K562 (cell line): ENCODE results near the gene RASGEF1C. TPM values are rescaled to one million over a fixed set of nuclear protein-coding genes. Genes with fewer than 3 reads are reported as not detected.
A peak's percentile ranks its signal among the peaks of the same experiment; 100 is the strongest.

Experiments
- CAMTA2 ChIP-seq: fragments of 250-450 bp; sonication (Bioruptor Pico); conservative IDR thresholded peaks from 2 replicates; pipeline ENCODE4 v1.5.1; 2022
- CBX1 ChIP-seq: sonication (generic); IDR thresholded peaks from 2 replicates; pipeline ENCODE4 v1.6.1; 2016; ENCODE audit warnings: antibody characterized with exemption, low read depth, mild to moderate bottlenecking
- MYBL2 ChIP-seq, 2 experiments: fragments of 450-650 bp in 1 of 2; sonication (generic) in 1 of 2; formaldehyde crosslinking in 1 of 2; IDR thresholded peaks; 2 replicates each; pipeline versions ENCODE4 v1.6.1 to v1.8.1; 2017 to 2022; ENCODE audit warnings: borderline replicate concordance in 1 of 2, inconsistent platforms in 1 of 2, low read depth in 1 of 2, mild to moderate bottlenecking in 1 of 2, missing genetic modification reagents in 1 of 2, moderate library complexity in 1 of 2
- PRMT5 ChIP-seq: sonication (generic); formaldehyde crosslinking; IDR thresholded peaks from 2 replicates; pipeline ENCODE4 v1.5.0; 2020; ENCODE audit warnings: missing genetic modification reagents
- RBM22 ChIP-seq: fragments of 200-400 bp; formaldehyde crosslinking; IDR thresholded peaks from 2 replicates; pipeline ENCODE4 v1.6.1; 2018; ENCODE audit warnings: low read length, low read depth; ENCODE audit not compliant: poor library complexity, severe bottlenecking
- RUNX1 ChIP-seq: sonication (generic); IDR thresholded peaks from 2 replicates; pipeline ENCODE4 v1.6.1; 2016; ENCODE audit warnings: antibody characterized with exemption, low read depth
- SMAD4 ChIP-seq: fragments of 250-450 bp; sonication (Bioruptor Pico); conservative IDR thresholded peaks from 2 replicates; pipeline ENCODE4 v1.8.0; 2021; ENCODE audit warnings: inconsistent platforms, mild to moderate bottlenecking, moderate library complexity
- SP1 ChIP-seq: sonication (generic); formaldehyde crosslinking; IDR thresholded peaks from 2 replicates; pipeline ENCODE4 v1.8.1; 2022; ENCODE audit warnings: mild to moderate bottlenecking, missing genetic modification reagents
- STAT5A ChIP-seq: IDR thresholded peaks from 2 replicates; pipeline ENCODE4 v1.6.1; 2012; ENCODE audit warnings: low read length, inconsistent platforms, borderline replicate concordance
- TRIM24 ChIP-seq, 2 experiments: fragments of 450-650 bp; IDR thresholded peaks; 2 replicates each; pipeline ENCODE4 v1.6.1; 2016
- ZC3H8 ChIP-seq: fragments of 450-650 bp; IDR thresholded peaks from 2 replicates; pipeline ENCODE4 v1.6.1; 2017
- ZNF12 ChIP-seq: sonication (generic); formaldehyde crosslinking; IDR thresholded peaks from 2 replicates; pipeline ENCODE4 v1.4.0; 2020; ENCODE audit warnings: mild to moderate bottlenecking, missing genetic modification reagents
- polyA plus RNA-seq, 8 experiments: library from polyadenylated mRNA; depleted of rRNA in 4 of 8; stranded (reverse) in 5 of 8; unstranded in 3 of 8; fragments of >200 nt; fragmentation: Nextera tagmentation in 2 of 8; fragmentation: Illumina TruSeq in 1 of 8; extraction: Ambion mirVana in 2 of 8; extraction: Trizol in 1 of 8; gene quantifications; 2 replicates each; pipeline versions ENCODE4 v1.2.1 to v1.2.3, GENCODE V29; 2011 to 2014; ENCODE audit warnings: inconsistent platforms in 1 of 8, missing spikeins in 1 of 8
- total RNA-seq, 7 experiments: library from RNA; depleted of rRNA in 6 of 7; stranded (reverse); fragments of >200 nt in 6 of 7; fragmentation: Illumina TruSeq in 2 of 7; extraction: Trizol in 2 of 7; gene quantifications; 2 replicates each; pipeline versions ENCODE4 v1.2.1 to v1.2.3, GENCODE V29; 2011 to 2021; ENCODE audit warnings: low replicate concordance in 1 of 7
- TF ChIP-seq, protein P1 (sequence below): sonication (generic); formaldehyde crosslinking; IDR thresholded peaks from 2 replicates; pipeline ENCODE4 v1.8.0; 2023; ENCODE audit warnings: mild to moderate bottlenecking, missing genetic modification reagents
- TF ChIP-seq, protein P2 (sequence below): sonication (generic); formaldehyde crosslinking; IDR thresholded peaks from 2 replicates; pipeline ENCODE4 v1.9.0; 2022; ENCODE audit warnings: mild to moderate bottlenecking, missing genetic modification reagents
- TF ChIP-seq, protein P3 (sequence below): fragments of 250-450 bp; sonication (Bioruptor Pico); IDR thresholded peaks from 2 replicates; pipeline ENCODE4 v1.8.0; 2021; ENCODE audit warnings: moderate library complexity, mild to moderate bottlenecking, inconsistent platforms
- TF ChIP-seq, protein P4 (sequence below): fragments of 250-450 bp; sonication (Bioruptor Pico); IDR thresholded peaks from 2 replicates; pipeline ENCODE4 v1.6.1; 2021; ENCODE audit warnings: mild to moderate bottlenecking
- TF ChIP-seq, protein P5 (sequence below): fragments of 450-650 bp; IDR thresholded peaks from 2 replicates; pipeline ENCODE4 v1.6.1; 2017; ENCODE audit warnings: antibody characterized with exemption
- TF ChIP-seq, protein P6 (sequence below): sonication (generic); formaldehyde crosslinking; IDR thresholded peaks from 2 replicates; pipeline ENCODE4 v1.8.1; 2022; ENCODE audit warnings: missing genetic modification reagents
- TF ChIP-seq, protein P7 (sequence below): fragments of 250-450 bp; sonication (Bioruptor Pico); IDR thresholded peaks from 2 replicates; pipeline ENCODE4 v1.5.0; 2021

Gene RASGEF1C
- total and polyA plus RNA-seq, 9 of the 15 experiments (the other 6 are each of a cell fraction or from before 2014, with no cell fraction given), result 0.04 to 1.1 (median 0.21) TPM; not detected in 4

DNA sequence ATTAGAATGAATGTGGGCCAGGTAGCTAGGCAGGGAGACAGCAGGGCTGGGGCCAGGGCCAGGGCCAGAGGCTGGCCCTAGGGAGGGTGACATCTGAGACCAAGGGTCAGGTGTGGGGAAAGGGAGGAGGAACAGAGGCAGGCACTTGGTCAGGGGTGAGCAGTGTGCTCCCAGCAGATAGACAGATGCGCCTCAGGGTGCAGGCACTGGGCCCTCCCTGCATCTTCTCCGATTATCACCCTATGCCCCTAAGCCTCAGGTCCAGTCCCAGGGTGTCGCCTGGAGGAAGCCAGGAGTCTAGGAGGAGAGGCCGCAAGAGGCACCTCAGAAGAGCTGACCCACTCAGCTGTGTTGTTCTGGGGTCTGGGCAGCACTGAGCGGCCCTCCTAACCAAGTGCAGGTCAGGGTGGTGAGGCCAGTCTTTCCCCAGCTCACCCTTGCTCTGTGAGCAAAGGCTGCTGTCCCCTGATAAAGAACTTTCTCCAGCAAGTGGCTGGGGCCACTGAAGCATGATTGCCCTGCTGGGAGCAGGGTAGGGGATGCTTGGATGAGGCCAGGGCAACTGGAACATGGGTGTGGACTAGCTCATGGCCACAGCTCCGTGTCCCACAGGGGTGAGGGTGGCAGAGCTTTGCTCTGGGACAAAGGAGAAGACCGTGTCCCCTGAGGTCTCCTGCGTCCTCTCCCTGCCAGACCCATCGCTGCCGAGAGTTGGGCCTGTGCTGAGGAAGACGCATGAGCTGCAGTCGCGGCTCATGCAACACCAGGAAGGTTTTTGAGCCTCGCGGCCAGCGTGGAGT, 2.1 kb upstream of the RASGEF1C start (continued):
- TF ChIP-seq, protein P1, sequence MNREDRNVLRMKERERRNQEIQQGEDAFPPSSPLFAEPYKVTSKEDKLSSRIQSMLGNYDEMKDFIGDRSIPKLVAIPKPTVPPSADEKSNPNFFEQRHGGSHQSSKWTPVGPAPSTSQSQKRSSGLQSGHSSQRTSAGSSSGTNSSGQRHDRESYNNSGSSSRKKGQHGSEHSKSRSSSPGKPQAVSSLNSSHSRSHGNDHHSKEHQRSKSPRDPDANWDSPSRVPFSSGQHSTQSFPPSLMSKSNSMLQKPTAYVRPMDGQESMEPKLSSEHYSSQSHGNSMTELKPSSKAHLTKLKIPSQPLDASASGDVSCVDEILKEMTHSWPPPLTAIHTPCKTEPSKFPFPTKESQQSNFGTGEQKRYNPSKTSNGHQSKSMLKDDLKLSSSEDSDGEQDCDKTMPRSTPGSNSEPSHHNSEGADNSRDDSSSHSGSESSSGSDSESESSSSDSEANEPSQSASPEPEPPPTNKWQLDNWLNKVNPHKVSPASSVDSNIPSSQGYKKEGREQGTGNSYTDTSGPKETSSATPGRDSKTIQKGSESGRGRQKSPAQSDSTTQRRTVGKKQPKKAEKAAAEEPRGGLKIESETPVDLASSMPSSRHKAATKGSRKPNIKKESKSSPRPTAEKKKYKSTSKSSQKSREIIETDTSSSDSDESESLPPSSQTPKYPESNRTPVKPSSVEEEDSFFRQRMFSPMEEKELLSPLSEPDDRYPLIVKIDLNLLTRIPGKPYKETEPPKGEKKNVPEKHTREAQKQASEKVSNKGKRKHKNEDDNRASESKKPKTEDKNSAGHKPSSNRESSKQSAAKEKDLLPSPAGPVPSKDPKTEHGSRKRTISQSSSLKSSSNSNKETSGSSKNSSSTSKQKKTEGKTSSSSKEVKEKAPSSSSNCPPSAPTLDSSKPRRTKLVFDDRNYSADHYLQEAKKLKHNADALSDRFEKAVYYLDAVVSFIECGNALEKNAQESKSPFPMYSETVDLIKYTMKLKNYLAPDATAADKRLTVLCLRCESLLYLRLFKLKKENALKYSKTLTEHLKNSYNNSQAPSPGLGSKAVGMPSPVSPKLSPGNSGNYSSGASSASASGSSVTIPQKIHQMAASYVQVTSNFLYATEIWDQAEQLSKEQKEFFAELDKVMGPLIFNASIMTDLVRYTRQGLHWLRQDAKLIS (CRISPR knock-in tag), result no peak
- TF ChIP-seq ZC3H8, result no peak
- TF ChIP-seq, protein P2, sequence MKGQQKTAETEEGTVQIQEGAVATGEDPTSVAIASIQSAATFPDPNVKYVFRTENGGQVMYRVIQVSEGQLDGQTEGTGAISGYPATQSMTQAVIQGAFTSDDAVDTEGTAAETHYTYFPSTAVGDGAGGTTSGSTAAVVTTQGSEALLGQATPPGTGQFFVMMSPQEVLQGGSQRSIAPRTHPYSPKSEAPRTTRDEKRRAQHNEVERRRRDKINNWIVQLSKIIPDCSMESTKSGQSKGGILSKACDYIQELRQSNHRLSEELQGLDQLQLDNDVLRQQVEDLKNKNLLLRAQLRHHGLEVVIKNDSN (CRISPR knock-in tag), result 0 out of 2 replicates have a peak, but pooled peaks have one; percentile 18
- TF ChIP-seq, protein P3, sequence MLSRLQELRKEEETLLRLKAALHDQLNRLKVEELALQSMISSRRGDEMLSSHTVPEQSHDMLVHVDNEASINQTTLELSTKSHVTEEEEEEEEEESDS (CRISPR knock-in tag), result no peak
- no peak for TF ChIP-seq CBX1
- TF ChIP-seq MYBL2 (IDR thresholded peaks at IDR 0.05; ENCODE audit: low read depth), result no peak
- TF ChIP-seq MYBL2 (CRISPR knock-in tag; IDR thresholded peaks at IDR 0.05; ENCODE audit: borderline replicate concordance), result no peak
- no peak for TF ChIP-seq CAMTA2 (CRISPR knock-in tag)
- TF ChIP-seq ZNF12 (CRISPR knock-in tag), result no peak
- no peak for TF ChIP-seq PRMT5 (CRISPR knock-in tag)
- TF ChIP-seq STAT5A, result peak; percentile 32; the same call in 1 of the 2 replicates
- no peak for TF ChIP-seq SMAD4 (CRISPR knock-in tag)
- TF ChIP-seq RUNX1, result no peak
- TF ChIP-seq, protein P4, sequence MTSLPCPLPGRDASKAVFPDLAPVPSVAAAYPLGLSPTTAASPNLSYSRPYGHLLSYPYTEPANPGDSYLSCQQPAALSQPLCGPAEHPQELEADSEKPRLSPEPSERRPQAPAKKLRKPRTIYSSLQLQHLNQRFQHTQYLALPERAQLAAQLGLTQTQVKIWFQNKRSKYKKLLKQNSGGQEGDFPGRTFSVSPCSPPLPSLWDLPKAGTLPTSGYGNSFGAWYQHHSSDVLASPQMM (CRISPR knock-in tag), result no peak
- TF ChIP-seq RBM22, result no peak
- TF ChIP-seq, protein P5, sequence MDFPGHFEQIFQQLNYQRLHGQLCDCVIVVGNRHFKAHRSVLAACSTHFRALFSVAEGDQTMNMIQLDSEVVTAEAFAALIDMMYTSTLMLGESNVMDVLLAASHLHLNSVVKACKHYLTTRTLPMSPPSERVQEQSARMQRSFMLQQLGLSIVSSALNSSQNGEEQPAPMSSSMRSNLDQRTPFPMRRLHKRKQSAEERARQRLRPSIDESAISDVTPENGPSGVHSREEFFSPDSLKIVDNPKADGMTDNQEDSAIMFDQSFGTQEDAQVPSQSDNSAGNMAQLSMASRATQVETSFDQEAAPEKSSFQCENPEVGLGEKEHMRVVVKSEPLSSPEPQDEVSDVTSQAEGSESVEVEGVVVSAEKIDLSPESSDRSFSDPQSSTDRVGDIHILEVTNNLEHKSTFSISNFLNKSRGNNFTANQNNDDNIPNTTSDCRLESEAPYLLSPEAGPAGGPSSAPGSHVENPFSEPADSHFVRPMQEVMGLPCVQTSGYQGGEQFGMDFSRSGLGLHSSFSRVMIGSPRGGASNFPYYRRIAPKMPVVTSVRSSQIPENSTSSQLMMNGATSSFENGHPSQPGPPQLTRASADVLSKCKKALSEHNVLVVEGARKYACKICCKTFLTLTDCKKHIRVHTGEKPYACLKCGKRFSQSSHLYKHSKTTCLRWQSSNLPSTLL, result no peak
- TF ChIP-seq, protein P6, sequence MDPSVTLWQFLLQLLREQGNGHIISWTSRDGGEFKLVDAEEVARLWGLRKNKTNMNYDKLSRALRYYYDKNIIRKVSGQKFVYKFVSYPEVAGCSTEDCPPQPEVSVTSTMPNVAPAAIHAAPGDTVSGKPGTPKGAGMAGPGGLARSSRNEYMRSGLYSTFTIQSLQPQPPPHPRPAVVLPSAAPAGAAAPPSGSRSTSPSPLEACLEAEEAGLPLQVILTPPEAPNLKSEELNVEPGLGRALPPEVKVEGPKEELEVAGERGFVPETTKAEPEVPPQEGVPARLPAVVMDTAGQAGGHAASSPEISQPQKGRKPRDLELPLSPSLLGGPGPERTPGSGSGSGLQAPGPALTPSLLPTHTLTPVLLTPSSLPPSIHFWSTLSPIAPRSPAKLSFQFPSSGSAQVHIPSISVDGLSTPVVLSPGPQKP, result no peak
- TF ChIP-seq SP1 (CRISPR knock-in tag), result no peak
- TF ChIP-seq, protein P7, sequence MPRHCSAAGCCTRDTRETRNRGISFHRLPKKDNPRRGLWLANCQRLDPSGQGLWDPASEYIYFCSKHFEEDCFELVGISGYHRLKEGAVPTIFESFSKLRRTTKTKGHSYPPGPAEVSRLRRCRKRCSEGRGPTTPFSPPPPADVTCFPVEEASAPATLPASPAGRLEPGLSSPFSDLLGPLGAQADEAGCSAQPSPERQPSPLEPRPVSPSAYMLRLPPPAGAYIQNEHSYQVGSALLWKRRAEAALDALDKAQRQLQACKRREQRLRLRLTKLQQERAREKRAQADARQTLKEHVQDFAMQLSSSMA (CRISPR knock-in tag), result no peak
- TF ChIP-seq TRIM24 (IDR thresholded peaks at IDR 0.05), result peak in 1 of 2 experiments; percentile 18; a peak in 1 of 4 replicates
